ENCODE results near the gene LBP.

LBP gene

DNA sequence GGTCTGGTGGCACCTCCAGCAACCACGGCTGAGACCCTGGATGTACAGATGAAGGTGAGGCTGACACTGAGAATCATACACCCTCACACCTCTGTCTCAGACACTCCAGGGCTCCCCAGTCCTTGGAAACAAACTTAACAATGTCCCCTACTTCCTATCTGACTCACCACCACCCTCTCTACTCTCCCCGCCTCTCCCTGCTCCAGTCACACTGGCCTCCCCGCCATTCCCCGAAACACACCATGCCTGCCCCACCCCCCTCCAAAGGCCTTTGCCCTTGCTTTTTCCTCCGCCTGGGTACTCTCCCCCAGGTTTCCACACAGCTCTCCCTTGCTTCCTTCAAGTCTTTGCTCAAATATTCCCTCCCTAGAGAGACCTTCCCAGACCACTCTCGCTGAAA lies 26.1 kb upstream of the LBP start:
- H3K4me3 ChIP-seq (ENCODE audit: low read length) = no peak overlapping the region
- DNase-seq (ENCODE audit: low read depth) = no peak
- TF ChIP-seq, protein P1, sequence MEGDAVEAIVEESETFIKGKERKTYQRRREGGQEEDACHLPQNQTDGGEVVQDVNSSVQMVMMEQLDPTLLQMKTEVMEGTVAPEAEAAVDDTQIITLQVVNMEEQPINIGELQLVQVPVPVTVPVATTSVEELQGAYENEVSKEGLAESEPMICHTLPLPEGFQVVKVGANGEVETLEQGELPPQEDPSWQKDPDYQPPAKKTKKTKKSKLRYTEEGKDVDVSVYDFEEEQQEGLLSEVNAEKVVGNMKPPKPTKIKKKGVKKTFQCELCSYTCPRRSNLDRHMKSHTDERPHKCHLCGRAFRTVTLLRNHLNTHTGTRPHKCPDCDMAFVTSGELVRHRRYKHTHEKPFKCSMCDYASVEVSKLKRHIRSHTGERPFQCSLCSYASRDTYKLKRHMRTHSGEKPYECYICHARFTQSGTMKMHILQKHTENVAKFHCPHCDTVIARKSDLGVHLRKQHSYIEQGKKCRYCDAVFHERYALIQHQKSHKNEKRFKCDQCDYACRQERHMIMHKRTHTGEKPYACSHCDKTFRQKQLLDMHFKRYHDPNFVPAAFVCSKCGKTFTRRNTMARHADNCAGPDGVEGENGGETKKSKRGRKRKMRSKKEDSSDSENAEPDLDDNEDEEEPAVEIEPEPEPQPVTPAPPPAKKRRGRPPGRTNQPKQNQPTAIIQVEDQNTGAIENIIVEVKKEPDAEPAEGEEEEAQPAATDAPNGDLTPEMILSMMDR (conservative IDR thresholded peaks at IDR 0.05; ENCODE audit: low read length) = no peak

DNA sequence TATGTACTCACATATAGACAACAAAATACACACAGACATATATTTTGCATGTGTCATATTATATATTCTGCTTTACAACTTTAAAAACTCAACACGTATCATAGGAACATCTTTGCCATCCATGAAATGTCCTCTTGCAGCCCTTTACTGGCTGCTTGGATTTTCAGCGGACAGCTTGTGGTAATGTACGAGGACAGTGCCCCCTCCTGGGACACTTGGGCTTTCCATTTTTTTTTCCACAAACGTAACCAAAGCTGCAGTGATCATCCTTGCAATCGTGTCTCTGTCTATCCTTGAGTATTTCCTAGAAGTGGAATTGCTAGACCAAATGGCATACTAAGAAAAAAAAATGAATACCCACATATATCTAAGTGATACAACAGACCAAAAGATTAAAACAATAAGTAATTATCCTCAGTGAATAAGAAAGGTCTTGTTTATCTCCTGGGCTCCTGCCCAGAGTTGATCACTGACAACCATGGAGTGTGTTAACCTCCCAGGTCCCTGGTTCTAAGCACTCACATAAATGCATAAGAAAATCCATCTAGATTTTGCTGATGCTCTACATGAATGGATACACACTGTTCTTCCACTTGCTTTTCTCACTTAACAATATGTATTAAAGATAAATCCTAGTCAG lies 24.2 kb upstream of the LBP start:
- no peak overlapping the region for H3K4me3 ChIP-seq (ENCODE audit: low read length)
- TF ChIP-seq, protein P1 (conservative IDR thresholded peaks at IDR 0.05; ENCODE audit: low read length) = peak; percentile 81
- DNase-seq (ENCODE audit: low read depth) = peak; percentile 70

DNA sequence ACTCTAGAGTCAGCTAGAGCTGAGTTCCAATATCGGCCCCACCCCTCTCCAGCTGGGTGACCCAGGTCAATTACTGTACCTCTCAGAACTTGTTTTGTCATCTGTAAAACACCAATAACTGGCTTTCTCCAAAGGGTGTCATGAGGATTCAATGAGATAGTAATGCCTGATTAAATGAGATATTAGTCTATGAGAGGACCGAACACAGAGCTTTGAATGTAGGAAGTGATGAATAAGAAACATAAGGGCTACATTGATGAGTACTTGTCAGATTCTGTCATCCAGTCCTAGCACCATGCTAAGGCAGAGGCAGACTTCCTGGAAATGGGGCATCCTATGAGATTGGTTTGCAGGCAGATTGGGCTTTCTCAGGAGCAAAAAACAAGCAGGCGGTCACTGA lies 22.1 kb upstream of the LBP start:
- no peak for DNase-seq (ENCODE audit: low read depth)
- H3K4me3 ChIP-seq (ENCODE audit: low read length) = no peak overlapping the region
- TF ChIP-seq, protein P1 (conservative IDR thresholded peaks at IDR 0.05; ENCODE audit: low read length) = no peak

DNA sequence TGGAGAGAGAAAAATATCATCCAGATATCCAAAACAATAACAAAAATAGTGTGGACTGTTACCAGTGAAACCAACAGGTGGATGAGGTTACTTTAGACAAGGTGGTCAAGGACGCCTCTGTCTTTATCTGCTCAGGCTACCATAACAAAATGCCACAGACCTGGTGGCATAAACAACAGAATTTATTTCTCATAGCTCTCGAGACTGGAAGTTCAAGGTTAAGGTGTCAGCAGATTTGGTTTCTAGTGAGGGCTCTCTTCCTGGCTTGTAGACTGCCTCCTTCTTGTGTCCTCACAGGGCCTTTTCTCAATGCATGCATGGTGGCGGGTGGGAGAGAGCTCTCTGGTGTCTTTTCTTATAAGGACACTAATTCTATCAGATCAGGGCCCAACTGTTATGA lies 21.1 kb upstream of the LBP start:
- TF ChIP-seq, protein P1 (conservative IDR thresholded peaks at IDR 0.05; ENCODE audit: low read length) = no peak
- H3K4me3 ChIP-seq (ENCODE audit: low read length) = no peak overlapping the region
- no peak for DNase-seq (ENCODE audit: low read depth)

DNA sequence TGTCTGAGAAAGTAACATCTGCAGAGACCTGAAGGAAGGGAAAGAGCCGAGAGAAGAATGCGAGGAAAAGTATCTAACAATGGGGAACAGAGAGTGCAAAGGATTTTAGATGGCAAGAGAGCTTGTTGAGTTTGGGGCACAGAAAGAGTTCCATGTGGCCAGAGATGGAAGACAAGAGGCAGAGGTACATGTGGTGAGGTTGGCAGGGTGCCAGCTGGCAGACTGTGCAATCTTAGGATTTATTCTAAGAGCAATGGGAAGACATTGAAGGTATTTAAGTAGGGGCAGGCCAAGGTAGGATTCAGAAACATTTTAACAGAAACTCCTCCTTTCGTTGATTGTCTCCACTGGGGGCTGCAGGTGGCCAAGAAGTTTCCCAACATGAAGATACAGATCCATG lies 20.4 kb upstream of the LBP start:
- TF ChIP-seq, protein P1 (conservative IDR thresholded peaks at IDR 0.05; ENCODE audit: low read length) = no peak
- H3K4me3 ChIP-seq (ENCODE audit: low read length) = no peak overlapping the region
- DNase-seq (ENCODE audit: low read depth) = no peak

DNA sequence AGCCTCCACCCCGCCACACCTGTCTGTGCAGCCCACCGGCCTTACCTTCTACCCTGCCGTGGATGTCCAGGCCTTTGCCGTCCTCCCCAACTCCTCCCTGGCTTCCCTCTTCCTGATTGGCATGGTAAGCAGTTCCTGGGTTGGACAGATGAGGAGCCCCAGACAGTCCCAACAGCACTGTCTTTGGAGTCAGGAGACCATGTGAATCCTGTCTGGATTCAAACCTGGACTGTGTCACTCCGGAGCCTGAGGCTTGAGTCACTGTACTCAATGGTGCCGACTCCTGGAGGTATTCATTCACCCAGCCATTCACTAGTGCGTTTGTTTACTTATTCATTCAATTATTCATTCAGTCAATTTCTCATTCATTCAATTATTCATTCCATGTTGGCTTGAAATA lies 20.0 kb upstream of the LBP start:
- no peak for DNase-seq (ENCODE audit: low read depth)
- TF ChIP-seq, protein P1 (conservative IDR thresholded peaks at IDR 0.05; ENCODE audit: low read length) = no peak
- H3K4me3 ChIP-seq (ENCODE audit: low read length) = no peak overlapping the region

DNA sequence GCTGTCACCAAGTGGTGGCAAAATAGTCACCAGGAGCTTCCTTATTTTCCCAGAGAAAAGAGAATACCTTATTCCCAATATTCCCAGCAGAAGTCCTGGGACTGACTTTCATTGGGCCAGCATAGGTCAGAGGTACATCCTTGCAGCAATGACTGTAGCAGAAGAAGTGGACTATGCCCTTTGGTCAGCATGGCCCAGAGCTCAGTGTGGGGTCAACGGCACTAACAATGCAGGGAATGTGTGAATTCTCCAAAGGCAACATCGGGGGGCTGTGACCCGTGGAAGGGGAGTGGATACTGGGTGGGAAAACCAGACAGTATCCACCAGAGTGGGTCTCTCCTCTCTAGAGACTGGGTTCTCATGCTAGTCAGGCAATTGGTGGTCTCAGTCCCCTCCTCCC lies 15.6 kb upstream of the LBP start:
- DNase-seq (ENCODE audit: low read depth) = no peak
- no peak overlapping the region for H3K4me3 ChIP-seq (ENCODE audit: low read length)
- TF ChIP-seq, protein P1 (conservative IDR thresholded peaks at IDR 0.05; ENCODE audit: low read length) = no peak
